HG02759 (cell line): Measurements from ENCODE around the gene MED28.

Experiments
- ATAC-seq: cut with Tn5 transposase; IDR thresholded peaks from one replicate; pipeline ENCODE4 v1.9.1; 2021; ENCODE audit warnings: mild to moderate bottlenecking, moderate library complexity; ENCODE audit not compliant: unreplicated experiment

The MED28 gene

GRCh38 chr4:17665346-17665745 lies 50.9 kb downstream of the MED28 start:
- ATAC-seq = peak; percentile 36

DNA sequence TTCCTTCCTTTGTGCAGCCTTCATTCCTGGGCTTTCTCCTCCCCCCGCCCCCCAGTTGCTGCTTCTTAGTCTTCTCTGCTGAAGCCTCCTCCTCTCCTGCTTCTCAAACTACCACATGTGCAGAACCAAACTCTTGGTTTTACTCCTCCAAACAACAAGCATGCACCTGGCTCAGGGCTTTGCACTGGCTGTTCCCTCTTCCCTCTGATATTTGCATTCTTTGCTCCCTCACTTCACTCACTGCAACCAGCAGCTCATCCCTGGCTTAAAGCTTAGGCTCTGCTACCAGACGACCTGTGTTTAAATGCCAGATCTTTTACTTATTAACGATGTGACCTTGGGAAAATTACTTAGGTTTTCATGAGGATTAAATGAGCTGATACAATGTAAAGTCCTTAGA lies 51.4 kb downstream of the MED28 start:
- no peak for ATAC-seq

DNA sequence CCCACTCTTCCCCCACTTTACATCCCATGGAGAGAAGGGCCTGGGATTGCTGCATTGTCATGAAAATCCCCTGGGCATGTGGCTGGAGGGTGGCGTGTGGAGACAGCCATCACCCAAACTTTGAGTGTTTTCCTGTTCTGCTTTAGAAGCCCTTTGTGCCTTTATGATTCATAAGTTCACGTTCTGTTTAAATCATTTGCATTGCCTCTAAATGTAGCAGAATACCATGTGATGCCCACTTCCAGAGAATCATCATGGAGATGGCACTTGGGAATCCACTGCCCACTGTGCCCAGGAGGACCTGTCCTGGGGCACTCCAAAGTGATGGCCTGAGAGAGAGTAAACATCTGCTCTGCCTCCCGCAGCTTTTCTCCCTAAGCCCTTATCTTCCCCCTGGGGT lies 52.8 kb downstream of the MED28 start:
- ATAC-seq = no peak

GRCh38 chr4:17667653-17668201 lies 53.3 kb downstream of the MED28 start:
- ATAC-seq = no peak

DNA sequence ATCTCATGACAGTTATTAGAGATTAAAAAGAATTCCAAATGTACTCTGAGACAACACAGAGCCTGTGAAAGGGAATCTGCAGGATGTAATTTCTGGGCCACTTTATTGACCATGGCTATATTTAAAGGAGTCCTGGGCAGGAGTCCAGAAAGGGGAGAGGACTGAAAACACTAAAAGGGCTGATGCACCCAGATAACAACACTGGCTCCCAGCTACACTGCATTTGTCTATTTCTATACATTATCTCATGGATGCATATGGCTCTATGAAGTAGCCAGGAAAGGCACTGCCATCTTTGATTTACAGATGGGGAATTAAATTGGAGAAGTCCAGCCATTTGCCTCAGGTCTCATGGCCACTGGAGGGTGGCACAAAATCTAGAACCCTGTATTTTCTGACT lies 56.0 kb downstream of the MED28 start:
- ATAC-seq = no peak

GRCh38 chr4:17680559-17681280 lies 66.3 kb downstream of the MED28 start:
- ATAC-seq = no peak

- ATAC-seq = no peak
These were observed 67.1 kb downstream of the MED28 start for GRCh38 chr4:17681281-17682221.

DNA sequence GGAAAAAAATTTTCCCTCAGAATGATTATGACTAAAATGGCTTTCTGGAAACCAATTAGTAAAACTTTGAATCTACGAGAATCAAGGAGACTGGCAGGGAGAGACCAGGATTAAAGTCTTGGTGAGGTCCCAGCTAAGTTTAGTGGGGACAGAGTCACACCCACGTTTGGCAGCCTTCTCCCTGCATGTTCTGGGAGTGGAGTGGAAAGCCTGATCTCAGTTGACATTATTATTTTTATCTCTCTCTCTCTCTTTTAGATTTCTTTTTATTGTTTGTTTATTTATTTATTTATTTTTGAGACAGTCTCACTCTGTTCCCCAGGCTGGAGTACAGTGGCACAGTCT lies 67.8 kb downstream of the MED28 start:
- ATAC-seq = no peak
